NCI-H82 treated with DMSO at 0.1 percent for 48 hours (cell line): Measurements from ENCODE around the gene KLC1.

Experiments
- DNase-seq: peaks from one replicate; lab custom pipeline; 2025; ENCODE audit not compliant: unreplicated experiment; lab: John Stamatoyannopoulos, UW

The KLC1 gene

GRCh38 chr14:103716091-103716801 is 87.2 kb downstream of the KLC1 start:
- no peak for DNase-seq

- no peak for DNase-seq
Observed at GRCh38 chr14:103716899-103717411, 87.9 kb downstream of the KLC1 start.

GRCh38 chr14:103718572-103718971 is 89.6 kb downstream of the KLC1 start:
- DNase-seq: no peak

- DNase-seq: no peak
Observed at GRCh38 chr14:103719751-103720150, 90.7 kb downstream of the KLC1 start.

- DNase-seq: no peak
Observed at GRCh38 chr14:103721334-103722120, 92.5 kb downstream of the KLC1 start.

- no peak for DNase-seq
Observed at GRCh38 chr14:103723748-103724081, 94.7 kb downstream of the KLC1 start.

- DNase-seq: no peak
Observed at GRCh38 chr14:103724116-103724515, 95.1 kb downstream of the KLC1 start.

- no peak for DNase-seq
Observed at GRCh38 chr14:103725001-103725682, 96.1 kb downstream of the KLC1 start.

- no peak for DNase-seq
Observed at GRCh38 chr14:103725739-103726395, 96.9 kb downstream of the KLC1 start.

- no peak for DNase-seq
Observed at GRCh38 chr14:103726474-103726873, 97.5 kb downstream of the KLC1 start.

GRCh38 chr14:103727313-103727980 is 98.4 kb downstream of the KLC1 start:
- no peak for DNase-seq

- DNase-seq: no peak
Observed at GRCh38 chr14:103728141-103728540, 99.1 kb downstream of the KLC1 start.

GRCh38 chr14:103728721-103729120 is 99.7 kb downstream of the KLC1 start:
- DNase-seq: no peak

- no peak for DNase-seq
Observed at GRCh38 chr14:103729496-103730448, 100.8 kb downstream of the KLC1 start.

- DNase-seq: no peak
Observed at GRCh38 chr14:103730490-103731035, 101.6 kb downstream of the KLC1 start.

GRCh38 chr14:103731481-103731880 is 102.5 kb downstream of the KLC1 start:
- DNase-seq: no peak

- DNase-seq: no peak
Observed at GRCh38 chr14:103731916-103732867, 103.2 kb downstream of the KLC1 start.
